HG03097 (cell line): Measurements from ENCODE around the gene HOXC6.

ENCODE experiments used
- ATAC-seq: cut with Tn5 transposase; IDR thresholded peaks from one replicate; pipeline ENCODE4 v1.9.1; 2021; ENCODE audit not compliant: unreplicated experiment, low FRiP score

The HOXC6 gene

GRCh38 chr12:53989227-53990113 is 38.8 kb upstream of the HOXC6 start:
- no peak for ATAC-seq

- no peak for ATAC-seq
Observed at GRCh38 chr12:53990311-53991076, 37.7 kb upstream of the HOXC6 start.

- no peak for ATAC-seq
Observed at GRCh38 chr12:53991077-53991460, 37.2 kb upstream of the HOXC6 start.

GRCh38 chr12:53992377-53992889 is 35.8 kb upstream of the HOXC6 start:
- no peak for ATAC-seq

- no peak for ATAC-seq
Observed at GRCh38 chr12:53993162-53994008, 34.9 kb upstream of the HOXC6 start.

GRCh38 chr12:53994009-53994263 is 34.3 kb upstream of the HOXC6 start:
- ATAC-seq, result no peak

GRCh38 chr12:53994264-53995001 is 33.8 kb upstream of the HOXC6 start:
- ATAC-seq, result no peak

GRCh38 chr12:53995002-53995377 is 33.2 kb upstream of the HOXC6 start:
- no peak for ATAC-seq

GRCh38 chr12:53995378-53996239 is 32.6 kb upstream of the HOXC6 start:
- no peak for ATAC-seq

- ATAC-seq, result no peak
Observed at GRCh38 chr12:53996240-53997203, 31.7 kb upstream of the HOXC6 start.

- no peak for ATAC-seq
Observed at GRCh38 chr12:53997204-53998109, 30.8 kb upstream of the HOXC6 start.

- ATAC-seq, result no peak
Observed at GRCh38 chr12:53998110-53998899, 29.9 kb upstream of the HOXC6 start.

- ATAC-seq, result no peak
Observed at GRCh38 chr12:53998900-53999236, 29.4 kb upstream of the HOXC6 start.

- no peak for ATAC-seq
Observed at GRCh38 chr12:53999559-54000115, 28.6 kb upstream of the HOXC6 start.

GRCh38 chr12:54000116-54001114 is 27.8 kb upstream of the HOXC6 start, which contains the start of gene HOXC9:
Gene HOXC9, plus strand, starts transcription at chr12:54000161. Its CDS starts 28 bp downstream, at chr12:54000189.
- ATAC-seq, result no peak
